ENCODE results near the gene CCND1. TPM values are rescaled to one million over a fixed set of nuclear protein-coding genes. Genes with fewer than 3 reads are reported as not detected.

The CCND1 gene
- total RNA-seq, 1 donor: 770 TPM

- peak; percentile 87 for DNase-seq (ENCODE audit: low read depth)
- no peak for TF ChIP-seq CTCF (IDR thresholded peaks at IDR 0.05; ENCODE audit: insufficient read depth, low read length)
- peak overlapping the region; percentile 98 for H3K4me3 ChIP-seq (ENCODE audit: low read depth, low read length)
These were observed 33.4 kb downstream of the CCND1 start for GRCh38 chr11:69674267-69674885.

- peak; percentile 95 for DNase-seq (ENCODE audit: low read depth)
- H3K4me3 ChIP-seq (ENCODE audit: low read depth, low read length): peak within 1 kb of the TSS; percentile 98
- no peak for TF ChIP-seq CTCF (IDR thresholded peaks at IDR 0.05; ENCODE audit: insufficient read depth, low read length)
These were observed 34.1 kb downstream of the CCND1 start, which contains the start of gene LTO1 for GRCh38 chr11:69674886-69675714. TSS of gene LTO1 (minus strand) at chr11:69675353. CDS start at chr11:69675239, 114 bp downstream.

- DNase-seq (ENCODE audit: low read depth): no peak
- TF ChIP-seq CTCF (IDR thresholded peaks at IDR 0.05; ENCODE audit: insufficient read depth, low read length): no peak
- no peak overlapping the region for H3K4me3 ChIP-seq (ENCODE audit: low read depth, low read length)
These were observed 36.8 kb downstream of the CCND1 start for GRCh38 chr11:69677749-69678148.

GRCh38 chr11:69680688-69681087 lies 39.7 kb downstream of the CCND1 start:
- DNase-seq (ENCODE audit: low read depth): no peak
- no peak for TF ChIP-seq CTCF (IDR thresholded peaks at IDR 0.05; ENCODE audit: insufficient read depth, low read length)
- H3K4me3 ChIP-seq (ENCODE audit: low read depth, low read length): no peak overlapping the region

GRCh38 chr11:69682221-69682620 lies 41.3 kb downstream of the CCND1 start:
- no peak for DNase-seq (ENCODE audit: low read depth)
- no peak overlapping the region for H3K4me3 ChIP-seq (ENCODE audit: low read depth, low read length)
- no peak for TF ChIP-seq CTCF (IDR thresholded peaks at IDR 0.05; ENCODE audit: insufficient read depth, low read length)

GRCh38 chr11:69682681-69683326 lies 41.8 kb downstream of the CCND1 start:
- no peak overlapping the region for H3K4me3 ChIP-seq (ENCODE audit: low read depth, low read length)
- TF ChIP-seq CTCF (IDR thresholded peaks at IDR 0.05; ENCODE audit: insufficient read depth, low read length): no peak

More at GRCh38 chr11:69682681-69683326, 41.8 kb downstream of the CCND1 start:
- no peak for DNase-seq (ENCODE audit: low read depth)
